WI38 (cell line): ENCODE data around the gene ACSL5.

Experiments
- H3K4me3 ChIP-seq: 2 replicates; pipeline ENCODE4 v1.5.1; 2011; ENCODE audit warnings: low read depth, mild to moderate bottlenecking, control low read depth, low read length
- TF ChIP-seq, protein P1 (sequence below): IDR thresholded peaks from 2 replicates; pipeline ENCODE4 v1.5.1; 2012; ENCODE audit warnings: low read depth, mild to moderate bottlenecking, control low read depth, low read length

ACSL5 gene

DNA sequence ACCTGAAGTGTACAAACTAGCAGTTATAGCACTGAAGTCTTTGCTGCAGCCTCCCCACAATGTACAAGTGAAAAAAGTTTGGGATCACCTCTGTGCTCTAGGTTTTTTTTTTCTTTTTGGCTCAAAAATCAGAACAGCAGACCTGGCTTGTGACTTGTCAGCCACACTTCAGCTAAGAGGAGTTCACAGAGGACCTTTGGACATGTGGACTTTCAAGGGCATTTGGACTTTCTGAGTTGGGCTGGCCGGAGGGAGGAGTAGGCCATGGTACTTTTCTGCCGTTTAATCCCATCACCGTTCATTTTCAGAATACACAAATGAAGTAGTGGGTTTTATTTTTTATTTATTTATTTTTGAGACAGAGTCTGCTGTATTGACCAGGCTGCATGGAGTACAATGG is 21.9 kb upstream of the ACSL5 start:
- TF ChIP-seq, protein P1, sequence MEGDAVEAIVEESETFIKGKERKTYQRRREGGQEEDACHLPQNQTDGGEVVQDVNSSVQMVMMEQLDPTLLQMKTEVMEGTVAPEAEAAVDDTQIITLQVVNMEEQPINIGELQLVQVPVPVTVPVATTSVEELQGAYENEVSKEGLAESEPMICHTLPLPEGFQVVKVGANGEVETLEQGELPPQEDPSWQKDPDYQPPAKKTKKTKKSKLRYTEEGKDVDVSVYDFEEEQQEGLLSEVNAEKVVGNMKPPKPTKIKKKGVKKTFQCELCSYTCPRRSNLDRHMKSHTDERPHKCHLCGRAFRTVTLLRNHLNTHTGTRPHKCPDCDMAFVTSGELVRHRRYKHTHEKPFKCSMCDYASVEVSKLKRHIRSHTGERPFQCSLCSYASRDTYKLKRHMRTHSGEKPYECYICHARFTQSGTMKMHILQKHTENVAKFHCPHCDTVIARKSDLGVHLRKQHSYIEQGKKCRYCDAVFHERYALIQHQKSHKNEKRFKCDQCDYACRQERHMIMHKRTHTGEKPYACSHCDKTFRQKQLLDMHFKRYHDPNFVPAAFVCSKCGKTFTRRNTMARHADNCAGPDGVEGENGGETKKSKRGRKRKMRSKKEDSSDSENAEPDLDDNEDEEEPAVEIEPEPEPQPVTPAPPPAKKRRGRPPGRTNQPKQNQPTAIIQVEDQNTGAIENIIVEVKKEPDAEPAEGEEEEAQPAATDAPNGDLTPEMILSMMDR = no peak
- H3K4me3 ChIP-seq = no peak overlapping the region

DNA sequence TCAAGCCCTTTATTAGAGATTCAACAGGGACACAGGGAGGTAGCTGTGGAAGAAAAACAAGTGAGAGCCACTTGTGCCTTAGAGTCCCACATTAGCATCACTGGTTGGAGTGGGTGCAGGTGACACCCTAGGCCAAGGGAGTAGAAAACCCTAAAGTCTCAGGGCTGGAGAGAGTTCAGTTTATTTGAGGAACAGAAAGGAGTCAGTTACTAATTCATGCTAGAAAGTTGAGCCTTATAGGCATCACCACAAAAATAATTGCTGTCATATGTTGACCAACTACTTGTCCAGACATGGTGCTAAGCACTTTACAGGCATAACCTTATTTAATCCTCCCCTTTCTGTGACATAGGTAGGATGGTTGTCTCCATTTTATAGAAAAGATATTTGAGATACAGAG is 20.9 kb upstream of the ACSL5 start:
- no peak overlapping the region for H3K4me3 ChIP-seq
- TF ChIP-seq, protein P1 = no peak

DNA sequence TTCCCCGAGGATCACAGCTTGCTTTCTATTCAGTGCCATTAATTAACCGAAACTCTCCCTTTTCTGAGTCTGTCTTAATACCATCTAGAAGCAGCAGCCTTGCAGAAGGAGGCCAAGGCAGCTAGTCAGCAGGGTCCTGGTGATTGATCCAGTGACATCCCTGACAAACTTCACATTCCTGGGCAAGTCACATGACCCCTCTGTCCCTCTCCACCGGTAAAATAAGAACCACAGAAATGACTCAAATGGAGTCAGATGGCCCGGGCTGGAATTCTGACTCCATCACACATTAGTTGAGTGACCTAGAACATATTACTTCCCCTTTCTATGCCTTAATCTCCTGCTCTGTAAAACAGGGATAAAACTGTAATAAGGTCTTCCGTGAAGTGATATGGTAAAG is 17.2 kb upstream of the ACSL5 start:
- TF ChIP-seq, protein P1 = no peak
- no peak overlapping the region for H3K4me3 ChIP-seq

DNA sequence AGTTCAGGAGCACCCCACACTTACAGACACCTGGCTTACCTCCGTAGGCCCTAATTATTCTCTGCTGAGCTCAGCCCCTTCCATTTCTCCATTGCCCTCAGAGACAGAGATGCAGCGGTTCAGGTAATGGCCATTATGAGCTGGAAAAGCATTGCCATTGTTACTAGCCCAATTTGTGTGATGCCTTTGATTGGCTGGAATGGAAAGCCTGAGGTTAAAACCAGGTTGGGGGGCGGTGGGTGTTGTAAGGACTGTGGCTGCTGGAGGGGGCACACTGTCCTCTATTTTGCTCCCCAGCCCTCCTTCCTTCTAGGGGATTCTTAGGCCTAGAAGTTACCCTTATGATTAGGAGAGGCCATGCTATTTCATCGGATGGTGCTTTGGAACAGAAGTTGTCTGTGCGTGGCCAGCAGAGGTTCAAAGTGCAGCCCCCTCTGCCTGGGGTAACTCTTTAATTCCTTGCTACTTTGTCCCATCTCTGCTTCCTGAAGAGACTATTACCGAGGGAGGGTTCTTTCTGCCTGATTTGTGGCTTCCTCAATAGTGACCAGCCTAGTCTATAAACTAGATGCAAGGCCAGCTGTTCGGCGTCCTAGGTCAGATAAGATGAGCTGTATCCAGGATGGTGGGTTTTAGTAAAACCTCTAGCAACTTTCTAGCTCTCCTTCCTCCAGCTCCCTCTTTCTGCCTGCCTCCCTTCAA is 14.2 kb upstream of the ACSL5 start:
- TF ChIP-seq, protein P1 = no peak
- H3K4me3 ChIP-seq = no peak overlapping the region

DNA sequence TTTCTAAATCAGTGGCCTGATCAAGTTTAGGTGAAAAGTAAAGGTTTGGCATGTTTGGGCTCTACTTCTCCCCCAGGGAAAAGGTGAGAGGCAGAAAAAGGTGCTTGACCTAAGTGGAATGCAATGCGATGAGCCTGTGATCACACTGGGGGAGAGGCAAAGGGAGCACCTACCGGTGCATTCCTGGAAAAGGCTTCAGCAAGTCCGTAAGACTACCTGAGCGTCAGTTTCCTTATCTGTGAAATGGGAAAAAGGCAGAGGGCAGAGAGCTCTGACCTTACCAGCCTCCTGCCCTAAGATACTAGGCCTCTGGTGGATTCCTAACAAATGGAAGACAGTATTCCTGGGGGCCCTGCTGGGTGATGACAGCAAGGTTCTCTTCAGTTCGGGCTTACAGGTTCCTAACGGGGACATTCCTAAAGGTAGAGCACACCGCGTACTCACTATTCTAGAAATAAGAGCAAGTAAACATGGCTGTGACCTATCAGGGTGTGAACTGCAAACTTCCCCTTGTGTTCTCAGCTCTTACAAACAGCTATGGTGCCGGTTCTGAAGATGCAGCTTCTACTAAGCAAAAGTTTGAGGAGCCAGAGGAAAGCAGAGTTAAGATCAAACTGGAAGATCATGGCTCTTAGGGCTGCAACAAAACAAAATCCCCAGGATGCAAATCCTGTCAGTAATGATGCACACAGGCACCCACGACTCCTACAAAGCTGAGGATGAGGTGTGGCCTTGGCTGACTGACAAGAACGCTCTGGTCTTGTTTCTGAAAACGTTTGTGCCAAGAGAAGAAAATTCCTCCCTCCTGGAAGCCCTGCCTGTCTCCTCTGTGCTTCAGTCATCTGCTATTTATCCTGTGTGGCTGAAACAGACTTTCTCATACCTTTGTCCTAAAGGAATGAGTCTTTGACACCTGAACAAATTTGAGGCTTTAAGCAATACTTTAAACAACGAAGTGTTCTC is 13.3 kb upstream of the ACSL5 start:
- TF ChIP-seq, protein P1 = no peak
- H3K4me3 ChIP-seq = no peak overlapping the region

DNA sequence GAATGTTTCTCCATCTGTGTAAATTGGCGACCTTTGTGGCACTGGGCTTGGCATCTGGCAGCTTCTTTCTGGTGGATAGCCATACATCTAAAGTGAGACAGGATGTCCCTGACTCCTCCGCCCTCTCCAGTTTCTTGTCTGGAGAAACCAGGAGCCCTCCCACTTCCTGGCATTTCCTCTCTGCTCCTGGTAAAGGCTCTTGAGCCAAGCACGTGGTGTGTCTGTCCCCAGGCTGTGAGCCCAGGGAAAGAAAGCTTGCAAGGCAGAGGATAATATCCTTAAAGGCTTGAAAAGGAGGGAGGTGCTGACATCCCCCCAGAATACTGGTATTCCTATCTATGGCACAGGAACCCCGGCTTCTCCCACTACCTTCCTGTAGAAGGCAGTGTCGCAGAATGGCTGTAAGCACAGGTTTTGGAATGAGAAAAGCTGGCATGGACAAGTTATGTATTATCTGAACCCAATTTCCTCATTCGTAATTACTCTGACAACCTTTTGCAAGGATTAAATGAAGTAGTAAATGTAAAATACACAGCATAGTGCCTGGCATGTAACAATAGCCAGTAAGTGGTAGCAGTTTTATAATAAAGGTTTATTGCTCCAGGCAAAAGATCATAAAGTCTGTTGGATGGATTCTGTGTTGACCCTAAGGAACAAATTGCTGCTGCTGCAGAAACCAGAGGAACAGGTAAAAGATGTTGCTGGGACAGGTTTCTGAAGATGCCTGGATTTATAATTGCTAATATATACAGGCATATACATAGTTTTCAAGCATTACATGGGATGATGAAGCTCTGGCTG is 11.8 kb upstream of the ACSL5 start:
- no peak overlapping the region for H3K4me3 ChIP-seq
- TF ChIP-seq, protein P1 = no peak
